Astrocyte (in vitro differentiated cells and primary cell): ENCODE measurements around the gene ADGRD1. TPM values are rescaled to one million over a fixed set of nuclear protein-coding genes. Genes with fewer than 3 reads are reported as not detected.

ENCODE experiments used
- DNase-seq: peaks from one replicate; pipeline ENCODE4 v3.0.0-alpha.2; 2010; ENCODE audit warnings: low read depth
- FAIRE-seq: peaks from 2 replicates; lab custom pipeline; 2011; peaks lifted over from hg19 to GRCh38; lab: Jason Lieb, UNC
- H2AFZ ChIP-seq: 2 replicates; pipeline ENCODE4 v1.6.0; 2012; ENCODE audit warnings: low read depth, low read length, inconsistent platforms
- H3K27ac ChIP-seq: 2 replicates; pipeline ENCODE4 v1.5.1; 2011; ENCODE audit warnings: low read depth, low read length, inconsistent platforms
- H3K27me3 ChIP-seq: 2 replicates; pipeline ENCODE4 v1.6.0; 2011; ENCODE audit warnings: low read length, inconsistent platforms; ENCODE audit not compliant: insufficient read depth
- H3K36me3 ChIP-seq: 2 replicates; pipeline ENCODE4 v1.5.1; 2011; ENCODE audit warnings: low read length, inconsistent platforms; ENCODE audit not compliant: insufficient read depth
- H3K4me1 ChIP-seq: 2 replicates; pipeline ENCODE4 v1.5.1; 2011; ENCODE audit warnings: low read length, inconsistent platforms; ENCODE audit not compliant: insufficient read depth
- H3K4me2 ChIP-seq: 2 replicates; pipeline ENCODE4 v1.6.0; 2012; ENCODE audit warnings: low read length, inconsistent platforms
- H3K4me3 ChIP-seq: 2 replicates; pipeline ENCODE4 v1.5.1; 2011; ENCODE audit warnings: low read depth, mild to moderate bottlenecking, low read length, inconsistent platforms; ENCODE audit not compliant: insufficient read depth
- H3K79me2 ChIP-seq: 2 replicates; pipeline ENCODE4 v1.6.0; 2012; ENCODE audit warnings: mild to moderate bottlenecking, low read length, inconsistent platforms; ENCODE audit not compliant: insufficient read depth
- H3K9ac ChIP-seq: 2 replicates; pipeline ENCODE4 v1.6.0; 2012; ENCODE audit warnings: mild to moderate bottlenecking, low read length, inconsistent platforms
- H3K9me3 ChIP-seq: 2 replicates; pipeline ENCODE4 v1.5.1; 2012; ENCODE audit warnings: low read depth, mild to moderate bottlenecking, low read length, inconsistent platforms; ENCODE audit not compliant: insufficient read depth
- H4K20me1 ChIP-seq: 2 replicates; pipeline ENCODE4 v1.6.0; 2012; ENCODE audit warnings: low read length, inconsistent platforms; ENCODE audit not compliant: insufficient read depth
- H3K27ac Mint-ChIP-seq: one replicate; pipeline ENCODE4 v1.8.0; 2021; ENCODE audit warnings: mild to moderate bottlenecking, mixed read lengths; ENCODE audit not compliant: unreplicated experiment
- H3K27me3 Mint-ChIP-seq: one replicate; pipeline ENCODE4 v1.8.0; 2021; ENCODE audit warnings: low read depth, mixed read lengths; ENCODE audit not compliant: unreplicated experiment
- H3K36me3 Mint-ChIP-seq: one replicate; pipeline ENCODE4 v1.8.0; 2021; ENCODE audit warnings: low read depth, mixed read lengths; ENCODE audit not compliant: unreplicated experiment
- H3K4me1 Mint-ChIP-seq: one replicate; pipeline ENCODE4 v1.8.0; 2021; ENCODE audit warnings: low read depth, mixed read lengths; ENCODE audit not compliant: unreplicated experiment
- H3K4me3 Mint-ChIP-seq: one replicate; pipeline ENCODE4 v1.8.0; 2021; ENCODE audit warnings: mild to moderate bottlenecking, moderate library complexity, mixed read lengths; ENCODE audit not compliant: unreplicated experiment
- H3K9me3 Mint-ChIP-seq: one replicate; pipeline ENCODE4 v1.8.0; 2021; ENCODE audit warnings: mild to moderate bottlenecking, mixed read lengths; ENCODE audit not compliant: unreplicated experiment
- EZH2 ChIP-seq: IDR thresholded peaks from 2 replicates; pipeline ENCODE4 v1.6.1; 2012; ENCODE audit warnings: mild to moderate bottlenecking, low read length, inconsistent platforms; ENCODE audit not compliant: insufficient read depth
- total RNA-seq: library from RNA; stranded (reverse); gene quantifications from 2 replicates; pipeline ENCODE4 v1.2.1, GENCODE V29; 2021
- TF ChIP-seq, protein P1 (sequence below): IDR thresholded peaks from 2 replicates; pipeline ENCODE4 v1.5.1; 2011; ENCODE audit warnings: low read depth, mild to moderate bottlenecking, inconsistent platforms, low read length, moderate library complexity; ENCODE audit not compliant: insufficient read depth

The ADGRD1 gene
- total RNA-seq, 1 donor from 2014 or later, result 3.0 TPM

DNA sequence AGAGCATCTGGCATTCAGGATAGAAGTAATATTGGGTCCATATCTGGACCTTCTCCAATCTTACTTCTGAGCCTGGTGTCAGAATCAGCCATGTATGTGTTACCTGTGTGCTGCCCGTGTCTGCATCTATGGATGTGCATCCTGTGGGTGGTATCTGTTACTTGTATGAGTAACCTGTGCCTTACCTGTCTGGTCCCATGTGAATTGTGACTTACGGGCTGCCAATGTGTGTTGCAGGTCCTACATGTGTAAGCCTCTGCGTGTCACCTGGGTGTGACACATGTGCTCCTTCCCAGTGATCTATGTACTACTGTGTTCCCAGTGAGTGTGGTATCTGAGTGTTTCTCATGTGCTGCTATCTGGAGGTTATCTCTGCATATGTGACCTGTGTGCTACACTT lies 208.4 kb downstream of the ADGRD1 start:
- Histone ChIP-seq H3K9me3 (no peaks in the 10 kb centered on the region), H4K20me1 (no peaks in the 10 kb centered on the region), H3K79me2 (no peaks in the 10 kb centered on the region), H3K27me3 (no peaks in the 10 kb centered on the region), H2AFZ (no peak overlapping the region), H3K4me3 (no peak overlapping the region), H3K4me1 (no peaks in the 10 kb centered on the region), H3K4me2 (no peak overlapping the region), H3K36me3 (no peaks in the 10 kb centered on the region), H3K9ac (no peak overlapping the region), H3K27ac (no peak overlapping the region)
- Mint-ChIP-seq H3K4me1 (no peaks in the 10 kb centered on the region), H3K4me3 (no peak overlapping the region), H3K27me3 (peaks cover 39% of the 10 kb centered on the region), H3K9me3 (no peaks in the 10 kb centered on the region), H3K36me3 (no peaks in the 10 kb centered on the region), H3K27ac (no peak overlapping the region)
- TF ChIP-seq, protein P1, sequence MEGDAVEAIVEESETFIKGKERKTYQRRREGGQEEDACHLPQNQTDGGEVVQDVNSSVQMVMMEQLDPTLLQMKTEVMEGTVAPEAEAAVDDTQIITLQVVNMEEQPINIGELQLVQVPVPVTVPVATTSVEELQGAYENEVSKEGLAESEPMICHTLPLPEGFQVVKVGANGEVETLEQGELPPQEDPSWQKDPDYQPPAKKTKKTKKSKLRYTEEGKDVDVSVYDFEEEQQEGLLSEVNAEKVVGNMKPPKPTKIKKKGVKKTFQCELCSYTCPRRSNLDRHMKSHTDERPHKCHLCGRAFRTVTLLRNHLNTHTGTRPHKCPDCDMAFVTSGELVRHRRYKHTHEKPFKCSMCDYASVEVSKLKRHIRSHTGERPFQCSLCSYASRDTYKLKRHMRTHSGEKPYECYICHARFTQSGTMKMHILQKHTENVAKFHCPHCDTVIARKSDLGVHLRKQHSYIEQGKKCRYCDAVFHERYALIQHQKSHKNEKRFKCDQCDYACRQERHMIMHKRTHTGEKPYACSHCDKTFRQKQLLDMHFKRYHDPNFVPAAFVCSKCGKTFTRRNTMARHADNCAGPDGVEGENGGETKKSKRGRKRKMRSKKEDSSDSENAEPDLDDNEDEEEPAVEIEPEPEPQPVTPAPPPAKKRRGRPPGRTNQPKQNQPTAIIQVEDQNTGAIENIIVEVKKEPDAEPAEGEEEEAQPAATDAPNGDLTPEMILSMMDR, result no peak
- TF ChIP-seq EZH2, result no peak
- FAIRE-seq (no peak), DNase-seq (no peak)

DNA sequence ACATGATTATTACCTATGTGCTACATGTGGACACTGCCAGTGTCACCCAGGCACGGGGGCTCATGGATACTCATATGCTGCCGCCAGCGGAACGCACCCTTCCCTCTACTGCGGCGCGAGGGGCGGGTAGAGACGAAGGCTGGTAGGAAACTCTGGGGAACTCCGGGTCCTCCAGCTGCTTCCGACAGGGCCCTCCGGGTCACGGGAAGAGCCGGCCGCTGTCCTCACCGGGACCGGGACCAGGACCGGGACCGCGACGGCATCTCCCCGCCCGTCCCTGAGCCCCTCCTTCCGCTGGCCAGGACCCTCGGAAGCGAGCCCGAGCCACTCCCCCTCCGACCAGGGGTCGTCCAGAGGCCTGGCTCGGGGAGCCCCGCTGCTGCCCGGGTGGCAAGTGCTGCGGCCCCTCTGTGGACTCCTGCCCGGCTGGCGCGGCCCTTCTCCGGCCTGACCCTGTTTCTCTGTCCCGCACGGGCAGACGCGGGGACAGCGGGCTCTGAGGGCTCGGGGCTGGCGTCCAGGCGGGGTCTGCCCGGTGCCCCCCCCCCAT lies 209.6 kb downstream of the ADGRD1 start:
- no peaks in the 10 kb centered on the region for H3K27me3 ChIP-seq
- Mint-ChIP-seq H3K27me3 (peaks cover 38% of the 10 kb centered on the region), H3K36me3 (no peaks in the 10 kb centered on the region), H3K4me3 (no peak overlapping the region), H3K9me3 (no peaks in the 10 kb centered on the region), H3K27ac (no peak overlapping the region), H3K4me1 (no peaks in the 10 kb centered on the region)
- TF ChIP-seq, protein P1, result no peak
- no peak for TF ChIP-seq EZH2
- no peak overlapping the region for H3K4me2 ChIP-seq
- H3K79me2 ChIP-seq, result no peaks in the 10 kb centered on the region
- DNase-seq (no peak), FAIRE-seq (no peak)
- no peak overlapping the region for H3K27ac ChIP-seq
- no peaks in the 10 kb centered on the region for H3K9me3 ChIP-seq
- H3K4me1 ChIP-seq, result no peaks in the 10 kb centered on the region
- no peaks in the 10 kb centered on the region for H4K20me1 ChIP-seq
- no peak overlapping the region for H3K9ac ChIP-seq
- no peaks in the 10 kb centered on the region for H3K36me3 ChIP-seq
- no peak overlapping the region for H2AFZ ChIP-seq
- H3K4me3 ChIP-seq, result no peak overlapping the region

DNA sequence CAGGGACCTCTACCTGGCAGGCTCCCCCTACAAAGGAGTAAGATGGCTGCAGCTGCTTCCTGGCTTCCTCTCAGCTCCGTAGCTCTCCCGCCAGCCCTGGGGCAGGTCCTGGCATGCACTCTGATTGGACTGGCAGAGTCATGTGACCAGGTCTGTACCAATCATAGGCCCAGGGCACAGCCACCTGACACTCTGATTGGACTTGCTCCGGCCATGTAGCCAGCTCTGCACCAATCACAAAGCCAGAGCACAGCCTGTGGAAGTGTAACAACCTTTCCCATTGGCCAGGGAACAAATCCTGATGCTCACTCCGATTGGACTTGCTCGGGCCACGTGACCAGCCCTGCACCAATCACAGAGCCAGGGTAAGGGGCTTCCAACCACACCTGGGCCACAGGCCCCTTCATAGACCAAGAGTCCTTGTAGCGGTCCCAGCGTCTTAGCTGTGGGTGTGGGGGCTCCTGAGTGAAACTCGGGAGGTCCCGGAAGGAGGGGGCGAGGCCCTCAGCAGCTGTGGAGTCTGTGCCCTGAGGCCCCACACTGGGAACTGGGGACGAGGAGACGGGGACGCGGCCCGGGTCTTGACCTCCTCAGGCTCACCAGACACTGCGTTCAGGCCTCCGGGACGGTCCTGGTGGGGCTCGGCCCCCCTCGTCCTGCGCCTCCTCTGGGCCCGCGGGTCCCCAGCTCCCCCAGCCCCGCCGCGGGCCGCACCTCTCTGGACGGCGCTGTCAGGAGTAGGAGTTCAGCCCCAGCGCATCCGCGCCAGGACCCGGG lies 210.6 kb downstream of the ADGRD1 start:
- no peak overlapping the region for H2AFZ ChIP-seq
- Mint-ChIP-seq H3K4me3 (no peak overlapping the region), H3K36me3 (no peaks in the 10 kb centered on the region), H3K27me3 (peaks cover 42% of the 10 kb centered on the region), H3K4me1 (no peaks in the 10 kb centered on the region), H3K9me3 (no peaks in the 10 kb centered on the region), H3K27ac (no peak overlapping the region)
- no peaks in the 10 kb centered on the region for H3K4me1 ChIP-seq
- no peak for DNase-seq
- no peak overlapping the region for H3K4me2 ChIP-seq
- H3K27me3 ChIP-seq, result no peaks in the 10 kb centered on the region
- H3K36me3 ChIP-seq, result no peaks in the 10 kb centered on the region
- no peak for TF ChIP-seq EZH2
- H3K9me3 ChIP-seq, result no peaks in the 10 kb centered on the region
- no peaks in the 10 kb centered on the region for H3K79me2 ChIP-seq
- H3K27ac ChIP-seq, result no peak overlapping the region
- no peak overlapping the region for H3K9ac ChIP-seq
- no peak overlapping the region for H3K4me3 ChIP-seq
- no peak for FAIRE-seq
- H4K20me1 ChIP-seq, result no peaks in the 10 kb centered on the region
